ENCODE measurements around the gene KIAA0513. TPM values are rescaled to one million over a fixed set of nuclear protein-coding genes. Genes with fewer than 3 reads are reported as not detected.

KIAA0513 gene
- total RNA-seq, 1 experiment from 2014 or later, result 6.6 TPM

DNA sequence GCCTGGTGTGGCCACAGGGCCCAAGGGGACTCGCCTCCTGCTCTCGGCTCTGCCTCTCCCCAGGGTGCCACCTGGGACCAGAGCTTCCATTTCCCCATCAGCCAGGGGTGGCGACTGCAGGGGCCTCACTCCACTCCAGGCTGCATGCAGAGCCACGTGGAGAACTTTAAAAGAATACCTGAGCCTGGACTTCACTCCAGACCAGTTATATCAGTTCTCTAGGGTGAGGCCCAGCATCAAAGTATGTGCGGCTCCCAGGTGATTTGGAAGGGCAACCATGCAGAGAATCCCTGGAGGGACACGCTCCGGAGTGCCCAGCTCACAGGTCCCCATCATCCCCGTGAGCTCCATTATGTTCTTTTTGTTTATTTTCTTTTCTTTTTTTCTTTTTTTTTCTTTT is 39.8 kb downstream of the KIAA0513 start:
- H2AFZ ChIP-seq (ENCODE audit: low read depth, low read length, poor library complexity, severe bottlenecking), result no peak overlapping the region
- no peak overlapping the region for H3K4me2 ChIP-seq (ENCODE audit: low read length)
- H4K20me1 ChIP-seq (ENCODE audit: insufficient read depth), result no peaks in the 10 kb centered on the region
- ChIA-PET RAD21 (ENCODE audit: low non-redundant PET in 1 of 2, low total read pairs in 2 of 2, uncharacterized antibody in 2 of 2, unreplicated experiment in 2 of 2) (no interaction called here), CTCF (interaction anchor here (1.0 kb wide), 1 partner anchor 19 kb away, joined by 4 read pairs; no protein-coding TSS in a partner anchor), POLR2A (no interaction called here)
- no TSS peak for BruUV-seq (replicated peaks)
- H3K4me3 ChIP-seq (replicated peaks in 1 of 2; ENCODE audit: low read depth in 1 of 2, low read length in 2 of 2), result no peak overlapping the region
- H3K27me3 ChIP-seq (ENCODE audit: insufficient read depth, low read length), result no peaks in the 10 kb centered on the region
- H3K27ac ChIP-seq (ENCODE audit: low read depth, low read length), result no peak overlapping the region
- H3K9me2 ChIP-seq (ENCODE audit: insufficient read depth), result no peaks in the 10 kb centered on the region
- no peaks in the 10 kb centered on the region for H3K79me2 ChIP-seq (ENCODE audit: insufficient read depth, low read length)
- no peak for TF ChIP-seq ELF1 (IDR thresholded peaks at IDR 0.05; ENCODE audit: borderline replicate concordance, low read depth)
- TF ChIP-seq CEBPB (IDR thresholded peaks at IDR 0.05; ENCODE audit: low read depth), result no peak
- TF ChIP-seq TCF7L2 (IDR thresholded peaks at IDR 0.05; ENCODE audit: borderline replicate concordance, extremely low read depth, insufficient read depth, insufficient read length), result no peak
- TF ChIP-seq POLR2A (IDR thresholded peaks at IDR 0.05; ENCODE audit: borderline replicate concordance, extremely low read depth, insufficient read depth, insufficient read length), result no peak
- TF ChIP-seq SRF (IDR thresholded peaks at IDR 0.05; ENCODE audit: low read depth), result no peak
- TF ChIP-seq, protein P1, sequence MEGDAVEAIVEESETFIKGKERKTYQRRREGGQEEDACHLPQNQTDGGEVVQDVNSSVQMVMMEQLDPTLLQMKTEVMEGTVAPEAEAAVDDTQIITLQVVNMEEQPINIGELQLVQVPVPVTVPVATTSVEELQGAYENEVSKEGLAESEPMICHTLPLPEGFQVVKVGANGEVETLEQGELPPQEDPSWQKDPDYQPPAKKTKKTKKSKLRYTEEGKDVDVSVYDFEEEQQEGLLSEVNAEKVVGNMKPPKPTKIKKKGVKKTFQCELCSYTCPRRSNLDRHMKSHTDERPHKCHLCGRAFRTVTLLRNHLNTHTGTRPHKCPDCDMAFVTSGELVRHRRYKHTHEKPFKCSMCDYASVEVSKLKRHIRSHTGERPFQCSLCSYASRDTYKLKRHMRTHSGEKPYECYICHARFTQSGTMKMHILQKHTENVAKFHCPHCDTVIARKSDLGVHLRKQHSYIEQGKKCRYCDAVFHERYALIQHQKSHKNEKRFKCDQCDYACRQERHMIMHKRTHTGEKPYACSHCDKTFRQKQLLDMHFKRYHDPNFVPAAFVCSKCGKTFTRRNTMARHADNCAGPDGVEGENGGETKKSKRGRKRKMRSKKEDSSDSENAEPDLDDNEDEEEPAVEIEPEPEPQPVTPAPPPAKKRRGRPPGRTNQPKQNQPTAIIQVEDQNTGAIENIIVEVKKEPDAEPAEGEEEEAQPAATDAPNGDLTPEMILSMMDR (IDR thresholded peaks at IDR 0.05 in 2 of 3, conservative IDR thresholded peaks at IDR 0.05 in 1 of 3; ENCODE audit: borderline replicate concordance in 1 of 3, insufficient read depth in 1 of 3, low read depth in 2 of 3, low read length in 2 of 3), result no peak
- TF ChIP-seq EZH2phosphoT487 (IDR thresholded peaks at IDR 0.05; ENCODE audit: borderline replicate concordance), result no peak
- TF ChIP-seq, protein P2, sequence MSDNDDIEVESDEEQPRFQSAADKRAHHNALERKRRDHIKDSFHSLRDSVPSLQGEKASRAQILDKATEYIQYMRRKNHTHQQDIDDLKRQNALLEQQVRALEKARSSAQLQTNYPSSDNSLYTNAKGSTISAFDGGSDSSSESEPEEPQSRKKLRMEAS (IDR thresholded peaks at IDR 0.05), result no peak
- TF ChIP-seq, protein P3, sequence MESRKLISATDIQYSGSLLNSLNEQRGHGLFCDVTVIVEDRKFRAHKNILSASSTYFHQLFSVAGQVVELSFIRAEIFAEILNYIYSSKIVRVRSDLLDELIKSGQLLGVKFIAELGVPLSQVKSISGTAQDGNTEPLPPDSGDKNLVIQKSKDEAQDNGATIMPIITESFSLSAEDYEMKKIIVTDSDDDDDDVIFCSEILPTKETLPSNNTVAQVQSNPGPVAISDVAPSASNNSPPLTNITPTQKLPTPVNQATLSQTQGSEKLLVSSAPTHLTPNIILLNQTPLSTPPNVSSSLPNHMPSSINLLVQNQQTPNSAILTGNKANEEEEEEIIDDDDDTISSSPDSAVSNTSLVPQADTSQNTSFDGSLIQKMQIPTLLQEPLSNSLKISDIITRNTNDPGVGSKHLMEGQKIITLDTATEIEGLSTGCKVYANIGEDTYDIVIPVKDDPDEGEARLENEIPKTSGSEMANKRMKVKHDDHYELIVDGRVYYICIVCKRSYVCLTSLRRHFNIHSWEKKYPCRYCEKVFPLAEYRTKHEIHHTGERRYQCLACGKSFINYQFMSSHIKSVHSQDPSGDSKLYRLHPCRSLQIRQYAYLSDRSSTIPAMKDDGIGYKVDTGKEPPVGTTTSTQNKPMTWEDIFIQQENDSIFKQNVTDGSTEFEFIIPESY (IDR thresholded peaks at IDR 0.05; ENCODE audit: extremely low read depth, insufficient replicate concordance, low read length), result no peak
- TF ChIP-seq ZNF274 (IDR thresholded peaks at IDR 0.05; ENCODE audit: low read depth, low read length), result no peak
- no peak for TF ChIP-seq FOSL1 (IDR thresholded peaks at IDR 0.05; ENCODE audit: low read depth)
- TF ChIP-seq ZFX (IDR thresholded peaks at IDR 0.05), result no peak
- TF ChIP-seq, protein P4, sequence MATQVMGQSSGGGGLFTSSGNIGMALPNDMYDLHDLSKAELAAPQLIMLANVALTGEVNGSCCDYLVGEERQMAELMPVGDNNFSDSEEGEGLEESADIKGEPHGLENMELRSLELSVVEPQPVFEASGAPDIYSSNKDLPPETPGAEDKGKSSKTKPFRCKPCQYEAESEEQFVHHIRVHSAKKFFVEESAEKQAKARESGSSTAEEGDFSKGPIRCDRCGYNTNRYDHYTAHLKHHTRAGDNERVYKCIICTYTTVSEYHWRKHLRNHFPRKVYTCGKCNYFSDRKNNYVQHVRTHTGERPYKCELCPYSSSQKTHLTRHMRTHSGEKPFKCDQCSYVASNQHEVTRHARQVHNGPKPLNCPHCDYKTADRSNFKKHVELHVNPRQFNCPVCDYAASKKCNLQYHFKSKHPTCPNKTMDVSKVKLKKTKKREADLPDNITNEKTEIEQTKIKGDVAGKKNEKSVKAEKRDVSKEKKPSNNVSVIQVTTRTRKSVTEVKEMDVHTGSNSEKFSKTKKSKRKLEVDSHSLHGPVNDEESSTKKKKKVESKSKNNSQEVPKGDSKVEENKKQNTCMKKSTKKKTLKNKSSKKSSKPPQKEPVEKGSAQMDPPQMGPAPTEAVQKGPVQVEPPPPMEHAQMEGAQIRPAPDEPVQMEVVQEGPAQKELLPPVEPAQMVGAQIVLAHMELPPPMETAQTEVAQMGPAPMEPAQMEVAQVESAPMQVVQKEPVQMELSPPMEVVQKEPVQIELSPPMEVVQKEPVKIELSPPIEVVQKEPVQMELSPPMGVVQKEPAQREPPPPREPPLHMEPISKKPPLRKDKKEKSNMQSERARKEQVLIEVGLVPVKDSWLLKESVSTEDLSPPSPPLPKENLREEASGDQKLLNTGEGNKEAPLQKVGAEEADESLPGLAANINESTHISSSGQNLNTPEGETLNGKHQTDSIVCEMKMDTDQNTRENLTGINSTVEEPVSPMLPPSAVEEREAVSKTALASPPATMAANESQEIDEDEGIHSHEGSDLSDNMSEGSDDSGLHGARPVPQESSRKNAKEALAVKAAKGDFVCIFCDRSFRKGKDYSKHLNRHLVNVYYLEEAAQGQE (IDR thresholded peaks at IDR 0.05; ENCODE audit: low read depth), result no peak
- TF ChIP-seq EZH2 (IDR thresholded peaks at IDR 0.05), result no peak
- TF ChIP-seq, protein P5, sequence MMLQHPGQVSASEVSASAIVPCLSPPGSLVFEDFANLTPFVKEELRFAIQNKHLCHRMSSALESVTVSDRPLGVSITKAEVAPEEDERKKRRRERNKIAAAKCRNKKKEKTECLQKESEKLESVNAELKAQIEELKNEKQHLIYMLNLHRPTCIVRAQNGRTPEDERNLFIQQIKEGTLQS (IDR thresholded peaks at IDR 0.05), result no peak
- no peak for TF ChIP-seq RAD21 (IDR thresholded peaks at IDR 0.05; ENCODE audit: low read depth)
- peaks cover 0 to 11% of the 10 kb centered on the region in 2 experiments; a peak in 2 of 4 replicates for H3K4me1 ChIP-seq (ENCODE audit: control insufficient read depth in 1 of 2, insufficient read depth in 2 of 2, low read length in 2 of 2)
- intact Hi-C loops (cut with micrococcal nuclease), result no loop called here
- no peak for ATAC-seq
- H3K9ac ChIP-seq (ENCODE audit: low read length), result no peak overlapping the region
- DNase-seq (ENCODE audit: low read depth, low spot score), result no peak
- no peaks in the 10 kb centered on the region for H3K9me3 ChIP-seq (ENCODE audit: control insufficient read depth in 1 of 2, insufficient read depth in 1 of 2, low read depth in 1 of 2, low read length in 2 of 2)
- H3K36me3 ChIP-seq (ENCODE audit: control insufficient read depth in 1 of 2, insufficient read depth in 2 of 2, low read length in 2 of 2), result no peaks in the 10 kb centered on the region
